ENCODE results near the gene IRAG1. TPM values are rescaled to one million over a fixed set of nuclear protein-coding genes. Genes with fewer than 3 reads are reported as not detected.
"Not testable (repeated sequence)": the region's sequence is repeated elsewhere in the genome, so short reads cannot be mapped to it uniquely, and the experiment has no call there.

The IRAG1 gene
- total and polyA plus RNA-seq, 2 of the 13 experiments (the other 11 are each of a cell fraction or from before 2014, with no cell fraction given) = 0.13 to 0.20 TPM

- not testable (repeated sequence) for ATAC-seq; H3K9me3 ChIP-seq (ENCODE audit: low read length)
Observed at GRCh38 chr11:10680279-10680678, 13.3 kb downstream of the IRAG1 start.

GRCh38 chr11:10679644-10680043 lies 13.9 kb downstream of the IRAG1 start:
- FAIRE-seq (no peak), ATAC-seq (no peak), DNase-seq (ENCODE audit: low spot score) (no peak)
- CTCF ChIA-PET (ENCODE audit: low intra/inter-chr PET ratio, low total read pairs) = no interaction called here
- H3K4me3 ChIP-seq (replicated peaks in 1 of 3; ENCODE audit: insufficient read depth in 1 of 3, low read depth in 2 of 3, low read length in 3 of 3) = no peak overlapping the region
- H3K4me1 ChIP-seq (ENCODE audit: insufficient read depth, low read length) = no peaks in the 10 kb centered on the region
- intact Hi-C loops (cut with micrococcal nuclease; ENCODE audit: unreplicated experiment) (no loop called here), in situ Hi-C loops (cut with HindIII; ENCODE audit: extremely low pct_ligation_motif_present, low pct_unique_long_range_greater_than_20kb) (no loop called here)
- no TSS peak for BruUV-seq (replicated peaks)
- no peak overlapping the region for H2AFZ ChIP-seq (ENCODE audit: low read length)
- H4K20me1 ChIP-seq (ENCODE audit: insufficient read depth, low read length) = no peaks in the 10 kb centered on the region
- no peaks in the 10 kb centered on the region for H3K9me3 ChIP-seq (ENCODE audit: low read length)
- H3K79me2 ChIP-seq (ENCODE audit: insufficient read depth, low read length) = no peaks in the 10 kb centered on the region
- H3K36me3 ChIP-seq (replicated peaks in 1 of 2; ENCODE audit: control insufficient read depth in 1 of 2, insufficient read depth in 2 of 2, low read length in 2 of 2) = no peaks in the 10 kb centered on the region
- peaks cover 2 to 22% of the 10 kb centered on the region in 2 experiments; a peak in 2 of 5 replicates for H3K27me3 ChIP-seq (ENCODE audit: control insufficient read depth in 1 of 2, insufficient read depth in 2 of 2, low read length in 2 of 2)
- no peak overlapping the region for H3K27ac ChIP-seq (ENCODE audit: extremely low read length, insufficient read depth, low read length)
- POLR2A ChIA-PET = no interaction called here
- H3K9ac ChIP-seq (ENCODE audit: insufficient read depth, low read depth, low read length) = no peak overlapping the region
- no peak overlapping the region for H3K4me2 ChIP-seq (ENCODE audit: low read depth, low read length)
- WGBS (ENCODE audit: low lambda C conversion rate) = 17% methylated on average over 3 of the region's 4 CpGs
- no peak for TF ChIP-seq LBX2 (CRISPR knock-in tag; IDR thresholded peaks at IDR 0.05; ENCODE audit: borderline replicate concordance)
- no peak for TF ChIP-seq SETDB1 (CRISPR knock-in tag; IDR thresholded peaks at IDR 0.05; ENCODE audit: borderline replicate concordance)
- TF ChIP-seq ZNF281 (CRISPR knock-in tag; IDR thresholded peaks at IDR 0.05; ENCODE audit: borderline replicate concordance) = no peak
- no peak for TF ChIP-seq HDAC6 (IDR thresholded peaks at IDR 0.05; ENCODE audit: low read depth, low read length)
- TF ChIP-seq HDAC2 (CRISPR knock-in tag; IDR thresholded peaks at IDR 0.05) = no peak
- TF ChIP-seq ZNF280D (CRISPR knock-in tag; IDR thresholded peaks at IDR 0.05) = no peak
- TF ChIP-seq ZNF333 (CRISPR knock-in tag; IDR thresholded peaks at IDR 0.05; ENCODE audit: borderline replicate concordance) = no peak
- no peak for TF ChIP-seq ZNF446 (CRISPR knock-in tag; IDR thresholded peaks at IDR 0.05)
- no peak for TF ChIP-seq TRIM22 (IDR thresholded peaks at IDR 0.05)
- TF ChIP-seq ZSCAN30 (CRISPR knock-in tag; IDR thresholded peaks at IDR 0.05) = no peak
- no peak for TF ChIP-seq POLR2AphosphoS2 (IDR thresholded peaks at IDR 0.05; ENCODE audit: low read depth, low read length)

More at GRCh38 chr11:10680279-10680678, 13.3 kb downstream of the IRAG1 start:
- POLR2A ChIA-PET; H3K36me3 ChIP-seq (replicated peaks in 1 of 2; ENCODE audit: control insufficient read depth in 1 of 2, insufficient read depth in 2 of 2, low read length in 2 of 2); FAIRE-seq; H2AFZ ChIP-seq (ENCODE audit: low read length); H4K20me1 ChIP-seq (ENCODE audit: insufficient read depth, low read length); BruUV-seq (replicated peaks); DNase-seq (ENCODE audit: low spot score); H3K4me3 ChIP-seq (replicated peaks in 1 of 3; ENCODE audit: insufficient read depth in 1 of 3, low read depth in 2 of 3, low read length in 3 of 3); H3K4me1 ChIP-seq (ENCODE audit: insufficient read depth, low read length); H3K4me2 ChIP-seq (ENCODE audit: low read depth, low read length); intact Hi-C loops (cut with micrococcal nuclease; ENCODE audit: unreplicated experiment); H3K79me2 ChIP-seq (ENCODE audit: insufficient read depth, low read length); H3K27ac ChIP-seq (ENCODE audit: extremely low read length, insufficient read depth, low read length); CTCF ChIA-PET (ENCODE audit: low intra/inter-chr PET ratio, low total read pairs); in situ Hi-C loops (cut with HindIII; ENCODE audit: extremely low pct_ligation_motif_present, low pct_unique_long_range_greater_than_20kb); H3K9ac ChIP-seq (ENCODE audit: insufficient read depth, low read depth, low read length): not testable (repeated sequence)
- peaks cover 2 to 15% of the 10 kb centered on the region in 2 experiments; a peak in 2 of 5 replicates for H3K27me3 ChIP-seq (ENCODE audit: control insufficient read depth in 1 of 2, insufficient read depth in 2 of 2, low read length in 2 of 2)
- WGBS (ENCODE audit: low lambda C conversion rate) = 0% methylated on average over 1 of the region's 1 CpG
